H1 (cell line): ENCODE measurements around the gene CUL2. TPM values are rescaled to one million over a fixed set of nuclear protein-coding genes. Genes with fewer than 3 reads are reported as not detected.
"Not testable (repeated sequence)": the region's sequence is repeated elsewhere in the genome, so short reads cannot be mapped to it uniquely, and the experiment has no call there.

Experiments used
- CTCF ChIA-PET: fragments of 300-600 bp; sonication (Branson Sonifier 250); formaldehyde crosslinking; loops from one replicate; lab custom pipeline; 2021; ENCODE audit not compliant: partially characterized antibody; lab: Charles Lee
- POLR2A ChIA-PET: fragments of 300-600 bp; sonication (Branson Sonifier 250); formaldehyde crosslinking; loops from one replicate; lab custom pipeline; 2021; ENCODE audit warnings: inconsistent platforms; ENCODE audit not compliant: partially characterized antibody; lab: Charles Lee
- DNase-seq, 2 experiments: peaks; one replicate each; pipeline versions ENCODE4 v3.0.0 to v3.0.0-alpha.2; 2010 to 2022; ENCODE audit warnings: low spot score in 2 of 2, low read depth in 1 of 2, mixed read lengths in 1 of 2
- FAIRE-seq: peaks from 2 replicates; lab custom pipeline; 2011; peaks lifted over from hg19 to GRCh38; lab: Jason Lieb, UNC
- H2AFZ ChIP-seq: 2 replicates; pipeline ENCODE4 v1.8.1; 2012; ENCODE audit warnings: low read length, inconsistent platforms
- H2AK5ac ChIP-seq: 2 replicates; pipeline ENCODE4 v1.6.1; 2013; ENCODE audit warnings: low read depth, low read length
- H2BK120ac ChIP-seq: replicated peaks from 2 replicates; pipeline ENCODE3; 2013; ENCODE audit warnings: low read depth, low read length, inconsistent platforms
- H2BK12ac ChIP-seq: 2 replicates; pipeline ENCODE4 v1.6.1; 2013; ENCODE audit warnings: low read depth, low read length
- H2BK15ac ChIP-seq: 2 replicates; pipeline ENCODE4 v1.6.1; 2013; ENCODE audit warnings: low read length
- H2BK20ac ChIP-seq: 2 replicates; pipeline ENCODE4 v1.6.1; 2013; ENCODE audit warnings: low read length
- H2BK5ac ChIP-seq: 2 replicates; pipeline ENCODE4 v1.6.1; 2013; ENCODE audit warnings: low read depth, low read length
- H3K14ac ChIP-seq: 2 replicates; pipeline ENCODE4 v1.6.1; 2013; ENCODE audit warnings: inconsistent platforms; ENCODE audit not compliant: insufficient read length
- H3K18ac ChIP-seq: 2 replicates; pipeline ENCODE4 v1.6.1; 2013; ENCODE audit warnings: low read length; ENCODE audit errors: extremely low read depth
- H3K23ac ChIP-seq: 2 replicates; pipeline ENCODE4 v1.6.1; 2013; ENCODE audit warnings: inconsistent platforms; ENCODE audit not compliant: insufficient read length
- H3K23me2 ChIP-seq: 2 replicates; pipeline ENCODE4 v1.6.1; 2013; ENCODE audit warnings: low read depth, low read length
- H3K27ac ChIP-seq: 2 replicates; pipeline ENCODE4 v1.6.1; 2011; ENCODE audit warnings: low read depth, low read length, inconsistent platforms
- H3K27me3 ChIP-seq, 4 experiments: replicated peaks in 1 of 4; 1 replicate in 1 of 4; 2 replicates in 3 of 4; pipeline versions ENCODE4 v1.6.1 to v1.8.1; 2011 to 2013; ENCODE audit warnings: low read length in 3 of 4, mild to moderate bottlenecking in 3 of 4, inconsistent platforms in 2 of 4, mixed read lengths in 2 of 4, moderate library complexity in 1 of 4; ENCODE audit not compliant: control insufficient read depth in 3 of 4, insufficient read depth in 3 of 4; ENCODE audit errors: extremely low read depth in 1 of 4
- H3K36me3 ChIP-seq, 4 experiments: 2 replicates each; pipeline versions ENCODE4 v1.6.1 to v1.8.1; 2011 to 2013; ENCODE audit warnings: mild to moderate bottlenecking in 4 of 4, low read length in 3 of 4, moderate library complexity in 2 of 4, control low read depth in 1 of 4, inconsistent platforms in 1 of 4; ENCODE audit not compliant: insufficient read depth in 4 of 4, control insufficient read depth in 2 of 4
- H3K4ac ChIP-seq: replicated peaks from 2 replicates; pipeline ENCODE3; 2013; ENCODE audit warnings: low read length, low read depth, mixed read lengths, inconsistent platforms; ENCODE audit not compliant: insufficient read length
- H3K4me1 ChIP-seq, 4 experiments: replicated peaks in 1 of 4; 1 replicate in 1 of 4; 2 replicates in 3 of 4; pipeline versions ENCODE4 v1.6.1 to v1.8.1; 2011 to 2013; ENCODE audit warnings: low read length in 3 of 4, inconsistent platforms in 2 of 4, mixed read lengths in 1 of 4; ENCODE audit not compliant: insufficient read depth in 4 of 4, control insufficient read depth in 3 of 4
- H3K4me2 ChIP-seq, 2 experiments: 2 replicates each; pipeline versions ENCODE4 v1.6.1 to v1.8.1; 2011 to 2013; ENCODE audit warnings: low read depth in 2 of 2, low read length in 2 of 2, control low read depth in 1 of 2, inconsistent platforms in 1 of 2, mild to moderate bottlenecking in 1 of 2; ENCODE audit not compliant: insufficient read depth in 1 of 2
- H3K4me3 ChIP-seq, 4 experiments: fragments of 200-600, 300-600 bp in 1 of 4; sonication (generic), shearing (Covaris generic), sonication (Bioruptor Twin) in 1 of 4; 2 replicates each; pipeline versions ENCODE4 v1.5.1 to v1.8.1; 2011 to 2016; ENCODE audit warnings: low read length in 4 of 4, low read depth in 3 of 4, control low read depth in 2 of 4, inconsistent platforms in 2 of 4, mild to moderate bottlenecking in 2 of 4, mixed read lengths in 1 of 4, moderate library complexity in 1 of 4; ENCODE audit not compliant: insufficient read depth in 2 of 4; ENCODE audit errors: extremely low read depth in 1 of 4
- H3K56ac ChIP-seq: replicated peaks from 2 replicates; pipeline ENCODE3; 2013; ENCODE audit warnings: low read depth, mild to moderate bottlenecking, mixed read lengths, low read length, inconsistent platforms; ENCODE audit not compliant: insufficient read length
- H3K79me1 ChIP-seq: 2 replicates; pipeline ENCODE4 v1.6.1; 2013; ENCODE audit warnings: low read depth, low read length, control low read depth
- H3K79me2 ChIP-seq, 2 experiments: 2 replicates each; pipeline versions ENCODE4 v1.6.1 to v1.8.1; 2012 to 2013; ENCODE audit warnings: low read length in 2 of 2, mild to moderate bottlenecking in 2 of 2, inconsistent platforms in 1 of 2; ENCODE audit not compliant: insufficient read depth in 2 of 2, control insufficient read depth in 1 of 2
- H3K9ac ChIP-seq, 4 experiments: replicated peaks in 1 of 4; 1 replicate in 1 of 4; 2 replicates in 3 of 4; pipeline versions ENCODE4 v1.6.1 to v1.8.1; 2011 to 2013; ENCODE audit warnings: low read depth in 3 of 4, low read length in 3 of 4, control low read depth in 2 of 4, mild to moderate bottlenecking in 2 of 4, moderate library complexity in 2 of 4, inconsistent platforms in 1 of 4; ENCODE audit errors: extremely low read depth in 1 of 4
- H3K9me3 ChIP-seq, 2 experiments: 2 replicates each; pipeline versions ENCODE4 v1.6.1 to v1.8.1; 2012 to 2013; ENCODE audit warnings: mild to moderate bottlenecking in 2 of 2, moderate library complexity in 2 of 2, control low read depth in 1 of 2, inconsistent platforms in 1 of 2, low read depth in 1 of 2, low read length in 1 of 2, mixed read lengths in 1 of 2; ENCODE audit not compliant: insufficient read depth in 2 of 2
- H4K20me1 ChIP-seq, 2 experiments: replicated peaks in 1 of 2; 2 replicates each; pipeline versions ENCODE3 to v1.8.1; 2011 to 2013; ENCODE audit warnings: inconsistent platforms in 2 of 2, low read length in 2 of 2, mild to moderate bottlenecking in 1 of 2; ENCODE audit not compliant: insufficient read depth in 2 of 2, control insufficient read depth in 1 of 2
- H4K5ac ChIP-seq: 2 replicates; pipeline ENCODE4 v1.6.1; 2013; ENCODE audit warnings: low read length, low read depth, mixed read lengths, inconsistent platforms; ENCODE audit not compliant: insufficient read length
- H4K8ac ChIP-seq: 2 replicates; pipeline ENCODE4 v1.8.0; 2013; ENCODE audit warnings: mild to moderate bottlenecking, moderate library complexity, low read length, inconsistent platforms; ENCODE audit not compliant: insufficient read depth; ENCODE audit errors: extremely low read depth
- H4K91ac ChIP-seq: replicated peaks from 2 replicates; pipeline ENCODE3; 2013; ENCODE audit warnings: low read length, mixed read lengths, inconsistent platforms; ENCODE audit not compliant: insufficient read length
- WGBS, 2 experiments: shearing (Covaris generic) in 1 of 2; methylation state at CpG; one replicate each; pipeline versions ENCODE4 v1.1.6 to v1.1.7; 2013 to 2015; ENCODE audit warnings: low lambda C conversion rate in 2 of 2, mixed read lengths in 2 of 2, inconsistent platforms in 1 of 2, low coverage in 1 of 2, missing lambda C conversion rate in 1 of 2; ENCODE audit not compliant: insufficient replicate concordance in 2 of 2, insufficient coverage in 1 of 2, insufficient read length in 1 of 2; ENCODE audit errors: extremely low coverage in 1 of 2, missing lambda C conversion rate in 1 of 2; 5-methylcytosine and 5-hydroxymethylcytosine counted together
- polyA plus RNA-seq, 7 experiments: library from polyadenylated mRNA; depleted of rRNA in 3 of 7; stranded (reverse) in 5 of 7; unstranded in 2 of 7; fragments of >200 nt in 5 of 7; fragments of 200-250 nt in 2 of 7; gene quantifications; 1 replicate in 5 of 7; 2 replicates in 1 of 7; 4 replicates in 1 of 7; pipeline versions ENCODE4 v1.2.1 to v1.2.3, GENCODE V29; 2011 to 2013; ENCODE audit warnings: missing spikeins in 2 of 7, mixed read lengths in 2 of 7
- total RNA-seq: library from RNA; stranded (reverse); fragmentation: NEBNext Ultra II Directional; extraction: Animal tissue kit (Norgen Biotek cat#: 25700); gene quantifications from 2 replicates; pipeline ENCODE4 v1.2.1, GENCODE V29; 2021

The CUL2 gene
- total and polyA plus RNA-seq, 2 of the 8 experiments (the other 6 are each of a cell fraction or from before 2014, with no cell fraction given), result 10.2 to 43.1 TPM

DNA sequence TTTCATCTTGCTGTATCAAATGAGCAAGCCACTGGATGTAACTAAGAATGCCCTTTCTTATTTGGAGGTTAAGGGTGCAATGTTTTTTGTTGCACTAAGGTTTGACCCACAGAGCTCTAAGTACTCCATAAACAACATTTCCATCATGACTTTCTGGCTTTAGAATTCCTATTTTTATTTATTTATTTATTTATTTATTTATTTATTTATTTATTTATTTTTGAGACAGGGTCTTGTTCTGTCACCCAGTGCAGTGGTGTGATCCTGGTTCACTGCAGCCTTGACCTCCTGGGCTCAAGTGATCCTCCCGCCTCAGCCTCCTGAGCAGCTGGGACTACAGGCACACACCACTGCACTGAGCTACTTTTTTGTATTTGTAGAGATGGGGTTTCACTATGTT lies 9.9 kb downstream of the CUL2 start:
- not testable (repeated sequence) for FAIRE-seq, H2BK5ac ChIP-seq, H3K79me1 ChIP-seq, H2AFZ ChIP-seq, H3K4ac ChIP-seq, H3K56ac ChIP-seq, H3K4me1 ChIP-seq, H4K20me1 ChIP-seq, H2BK20ac ChIP-seq, H3K27me3 ChIP-seq, H2BK12ac ChIP-seq, H3K23me2 ChIP-seq, H3K27ac ChIP-seq, H3K9ac ChIP-seq, H4K5ac ChIP-seq, H4K8ac ChIP-seq, H4K91ac ChIP-seq, H3K18ac ChIP-seq, H3K36me3 ChIP-seq, H3K14ac ChIP-seq, H3K9me3 ChIP-seq, H2BK120ac ChIP-seq, H3K4me3 ChIP-seq, H2BK15ac ChIP-seq, H2AK5ac ChIP-seq, DNase-seq, H3K23ac ChIP-seq, H3K4me2 ChIP-seq
- 85% methylated on average over 1 of the region's 1 CpG; no CpG with 5 or more reads in 1 of the 2 experiments for WGBS, 2 experiments
- ChIA-PET CTCF (interaction anchor here (1.1 kb wide), 1 partner anchor 116 kb away, joined by 4 read pairs; no protein-coding TSS in a partner anchor), POLR2A (interaction anchor here (0.9 kb wide), 1 partner anchor 9 kb away, joined by 3 read pairs; no protein-coding TSS in a partner anchor)
- peaks cover 3 to 61% of the 10 kb centered on the region in 2 experiments; a peak in 3 of 4 replicates for H3K79me2 ChIP-seq
